T-helper 22 cell (primary cell): ENCODE results near the gene KIF5B.
"Not testable (repeated sequence)": the region's sequence is repeated elsewhere in the genome, so short reads cannot be mapped to it uniquely, and the experiment has no call there.

Experiments
- DNase-seq: peaks from one replicate; pipeline ENCODE4 v3.0.0-alpha.2; 2020; ENCODE audit warnings: low read depth

The KIF5B gene

GRCh38 chr10:32007026-32007425 lies 49.2 kb downstream of the KIF5B start:
- DNase-seq = no peak

- no peak for DNase-seq
Observed at GRCh38 chr10:32005050-32005449, 51.2 kb downstream of the KIF5B start.

- DNase-seq = no peak
Observed at GRCh38 chr10:32004161-32004591, 52.0 kb downstream of the KIF5B start.

- no peak for DNase-seq
Observed at GRCh38 chr10:32002531-32002930, 53.7 kb downstream of the KIF5B start.

- DNase-seq = no peak
Observed at GRCh38 chr10:32000937-32001336, 55.3 kb downstream of the KIF5B start.

GRCh38 chr10:31999836-32000235 lies 56.4 kb downstream of the KIF5B start:
- DNase-seq = no peak

GRCh38 chr10:31999070-31999660 lies 57.1 kb downstream of the KIF5B start:
- no peak for DNase-seq

GRCh38 chr10:31994926-31995325 lies 61.3 kb downstream of the KIF5B start:
- DNase-seq = no peak

- DNase-seq = no peak
Observed at GRCh38 chr10:31990937-31991336, 65.3 kb downstream of the KIF5B start.

- DNase-seq = not testable (repeated sequence)
Observed at GRCh38 chr10:31987786-31988185, 68.4 kb downstream of the KIF5B start.

GRCh38 chr10:31982111-31982510 lies 74.1 kb downstream of the KIF5B start:
- no peak for DNase-seq

- no peak for DNase-seq
Observed at GRCh38 chr10:31980471-31980870, 75.8 kb downstream of the KIF5B start.

- DNase-seq = not testable (repeated sequence)
Observed at GRCh38 chr10:31979071-31979470, 77.2 kb downstream of the KIF5B start.

GRCh38 chr10:31978156-31978483 lies 78.1 kb downstream of the KIF5B start:
- DNase-seq = no peak

- no peak for DNase-seq
Observed at GRCh38 chr10:31977440-31978155, 78.6 kb downstream of the KIF5B start.

- no peak for DNase-seq
Observed at GRCh38 chr10:31975157-31975765, 81.0 kb downstream of the KIF5B start.

- no peak for DNase-seq
Observed at GRCh38 chr10:31974434-31975124, 81.6 kb downstream of the KIF5B start.

GRCh38 chr10:31972519-31973041 lies 83.6 kb downstream of the KIF5B start:
- DNase-seq = no peak

- not testable (repeated sequence) for DNase-seq
Observed at GRCh38 chr10:31969847-31970246, 86.4 kb downstream of the KIF5B start.

- no peak for DNase-seq
Observed at GRCh38 chr10:31963589-31963980, 92.6 kb downstream of the KIF5B start.

GRCh38 chr10:31962826-31963588 lies 93.2 kb downstream of the KIF5B start:
- no peak for DNase-seq
